Head of caudate nucleus (tissue), 42 donors: ENCODE data around the gene MRPL2.
A peak's percentile ranks its signal among the peaks of the same experiment; 100 is the strongest.
"Not testable (repeated sequence)": the region's sequence is repeated elsewhere in the genome, so short reads cannot be mapped to it uniquely, and the experiment has no call there.

ENCODE experiments used
- DNase-seq, 42 donors: peaks; one replicate each; pipeline versions ENCODE4 v3.0.0 to v3.0.0-alpha.2; 2020 to 2021; ENCODE audit warnings: mixed read lengths in 7 of 42
- intact Hi-C: fragments of 100-400 bp; cut with DNase I; formaldehyde crosslinking; loops from one replicate; pipeline ENCODE4 v1.15.0; 2022

The MRPL2 gene

DNA sequence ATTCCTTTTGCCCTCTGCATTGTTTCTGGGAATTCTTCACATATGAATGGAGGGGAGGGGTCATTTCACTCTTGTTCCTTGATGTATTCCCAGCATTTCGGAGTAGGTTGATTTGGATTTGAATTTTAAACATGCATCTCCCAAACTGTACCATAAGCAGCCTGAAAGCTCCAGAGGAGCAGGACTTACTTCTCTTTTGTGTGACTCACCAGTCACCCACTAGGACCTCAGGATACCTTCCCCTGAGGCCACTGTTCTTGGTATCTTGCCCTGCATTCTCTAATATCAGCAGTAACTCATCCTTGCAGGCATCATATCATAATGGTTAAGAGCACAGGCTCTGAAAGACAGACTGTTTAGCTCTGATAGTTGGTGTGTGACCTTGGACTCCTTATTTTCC lies 703 bp downstream of the MRPL2 start:
- intact Hi-C loops = loop anchor here (2.0 to 5.0 kb wide), 2 partner anchors 46 to 124 kb away; partner anchors contain the start of genes CUL9 and MEA1

DNA sequence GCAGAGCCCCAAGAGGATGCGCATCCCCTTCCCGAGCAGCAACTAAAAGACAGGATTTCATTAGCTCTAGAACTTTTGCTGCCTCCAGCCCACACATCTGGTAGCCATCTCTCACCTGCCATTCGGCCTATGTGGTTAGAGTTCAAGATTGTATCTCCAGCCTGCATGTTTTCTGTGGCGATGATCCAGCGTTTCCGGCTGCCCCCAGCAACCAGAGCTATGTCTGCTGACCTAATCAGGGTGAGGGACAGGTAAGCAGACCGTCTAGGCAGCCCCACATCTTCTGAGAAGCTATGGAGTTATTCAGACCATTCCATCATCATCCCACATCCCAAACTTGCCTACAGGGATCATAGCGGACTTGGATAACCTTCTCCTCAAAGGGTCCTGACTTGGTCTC lies 3.3 kb downstream of the MRPL2 start:
- DNase-seq = no peak
- intact Hi-C loops = loop anchor here (5.0 kb wide), 1 partner anchor 126 kb away; the partner anchor contains the start of gene CUL9

More for the DNA sequence above, 703 bp downstream of the MRPL2 start:
- no peak for DNase-seq

DNA sequence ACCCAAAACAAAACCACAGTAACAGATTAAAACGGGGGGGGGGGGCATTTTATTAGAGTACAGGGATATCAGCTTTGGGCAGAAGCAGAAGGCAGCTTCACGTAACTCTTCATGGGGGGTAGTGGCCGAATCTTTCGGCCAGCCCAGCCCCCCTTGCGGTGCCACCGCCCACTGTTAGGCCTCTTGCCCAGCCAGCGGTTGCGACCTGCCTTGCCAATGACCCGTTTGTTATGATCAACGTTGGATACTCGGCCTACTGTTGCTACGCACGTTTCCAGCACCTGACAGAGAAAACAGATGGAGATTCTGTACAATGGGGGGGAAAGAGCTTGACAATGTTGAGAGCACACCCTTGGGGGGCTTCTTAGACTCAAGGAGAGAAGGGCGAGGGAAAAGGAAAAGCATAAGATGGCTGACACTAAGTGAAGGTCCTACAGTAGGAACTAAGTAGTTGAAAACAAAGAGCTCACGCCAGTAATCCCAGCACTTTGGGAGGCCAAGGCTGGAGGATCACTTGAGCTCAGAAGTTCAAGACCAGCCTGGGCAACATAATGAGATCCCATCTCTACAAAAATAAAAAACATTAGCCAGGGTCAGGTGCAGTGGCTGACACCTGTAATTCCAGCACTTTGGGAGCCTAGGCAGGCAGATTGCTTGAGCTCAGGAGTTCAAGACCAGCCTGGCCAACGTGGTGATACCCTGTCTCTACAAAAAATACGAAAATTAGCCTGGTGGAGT lies 4.9 kb downstream of the MRPL2 start:
- intact Hi-C loops = no loop called here
- DNase-seq = no peak

DNA sequence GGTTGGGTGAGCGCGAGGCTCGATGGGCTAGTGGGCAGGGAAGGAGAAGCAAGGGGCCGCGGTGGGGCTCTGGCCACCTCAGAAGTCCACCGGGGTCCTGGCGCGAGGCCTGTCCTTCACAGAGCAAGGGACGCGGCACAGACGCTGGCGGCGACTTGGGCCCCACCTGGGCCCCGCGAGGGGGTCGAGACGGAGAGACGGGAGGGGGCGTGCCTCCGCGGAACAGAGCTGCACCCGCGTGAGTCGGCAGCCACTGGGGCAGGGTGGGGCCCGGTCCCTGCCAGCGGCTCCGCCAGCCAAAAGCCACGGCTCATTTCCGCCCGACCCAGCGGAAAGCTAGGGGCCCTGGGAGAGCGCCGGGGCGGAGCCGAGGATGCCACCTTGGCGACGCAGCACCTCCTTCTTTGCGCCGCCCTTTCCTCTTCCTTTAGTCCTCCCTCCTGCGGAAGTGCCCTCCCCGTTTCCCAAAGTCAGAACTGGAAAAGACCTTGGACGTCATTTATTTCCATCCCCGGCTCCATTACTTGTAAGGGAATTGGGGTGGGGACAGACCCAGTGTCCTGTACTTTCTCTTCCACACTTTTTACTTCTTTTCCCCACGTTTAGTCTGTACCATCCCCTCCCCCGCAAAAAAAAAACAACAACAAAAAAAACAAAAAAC lies 5.6 kb downstream of the MRPL2 start, which contains the start of gene CUL7:
Gene CUL7 (minus strand): TSS at position 307 of the 661 bp plus-strand sequence. CDS start 1,063 bp downstream, outside the sequence.
- peak; percentile 64 to 95 (median 86) for DNase-seq
- intact Hi-C loops = no loop called here

DNA sequence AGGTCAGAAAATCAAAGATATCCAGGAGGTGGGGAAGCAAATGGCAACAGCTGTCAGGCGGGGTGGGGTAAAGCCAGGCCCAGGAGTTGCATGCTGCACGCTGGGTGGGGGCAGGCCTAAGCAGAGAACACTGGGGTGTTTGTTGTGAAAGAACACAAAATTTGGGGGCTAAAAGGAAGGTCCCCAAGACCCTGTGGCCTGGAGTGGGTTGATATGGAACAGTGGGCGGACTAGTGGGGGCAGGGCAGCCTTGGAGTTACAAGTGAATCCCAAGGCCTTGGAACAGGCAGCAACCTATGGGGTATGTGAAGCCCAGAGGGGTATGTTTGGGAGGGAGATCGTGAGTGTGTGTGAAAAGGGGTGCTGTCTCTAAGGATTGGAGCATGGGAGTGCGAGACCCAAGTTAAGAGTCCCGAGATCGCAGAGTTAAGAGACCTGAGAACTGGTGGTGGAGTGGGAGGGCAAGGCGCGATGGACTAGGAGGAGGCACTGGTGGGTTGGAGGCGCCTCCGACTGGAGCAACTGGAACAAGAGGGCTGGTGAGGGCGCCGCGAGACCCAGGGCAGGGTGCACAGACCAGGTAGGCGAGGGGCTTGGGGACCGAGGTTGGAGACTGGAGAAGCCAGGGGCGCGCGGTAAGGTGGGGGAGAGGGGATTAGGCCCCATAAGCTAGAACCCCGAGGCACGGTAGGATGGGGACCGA lies 6.2 kb downstream of the MRPL2 start:
- peak in 25 of 42 donors; percentile 8 to 55 (median 30) for DNase-seq
- intact Hi-C loops = no loop called here

DNA sequence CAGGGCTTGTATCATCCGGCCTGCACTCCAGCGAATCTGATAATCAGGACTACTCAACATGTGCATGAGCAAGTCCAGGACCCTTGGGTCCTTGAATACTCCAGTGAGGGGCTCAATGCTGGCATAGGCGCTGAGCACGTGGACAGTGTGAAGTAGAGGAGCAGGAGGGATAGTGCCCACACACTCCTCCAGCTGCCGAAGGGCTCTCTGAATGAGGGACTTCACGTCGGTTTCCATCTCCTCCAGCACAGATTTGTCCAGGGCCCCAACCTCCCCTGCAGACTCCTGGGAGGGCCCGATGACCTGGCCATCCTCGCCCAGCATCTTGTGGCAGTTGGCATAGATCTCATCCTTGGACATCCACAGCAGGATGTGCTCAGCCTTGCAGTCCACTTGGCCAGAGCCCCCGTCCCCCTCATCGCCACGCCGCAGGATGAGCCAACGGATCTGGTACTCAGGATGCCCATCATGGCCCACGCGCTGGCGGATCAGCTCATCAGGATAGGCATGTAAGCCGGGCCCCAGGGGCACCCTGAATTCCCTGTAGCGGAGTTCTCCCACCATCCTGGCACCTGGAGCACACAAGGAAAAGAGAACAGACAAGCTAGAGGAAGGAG lies 6.9 kb downstream of the MRPL2 start:
- no peak for DNase-seq
- intact Hi-C loops = no loop called here

DNA sequence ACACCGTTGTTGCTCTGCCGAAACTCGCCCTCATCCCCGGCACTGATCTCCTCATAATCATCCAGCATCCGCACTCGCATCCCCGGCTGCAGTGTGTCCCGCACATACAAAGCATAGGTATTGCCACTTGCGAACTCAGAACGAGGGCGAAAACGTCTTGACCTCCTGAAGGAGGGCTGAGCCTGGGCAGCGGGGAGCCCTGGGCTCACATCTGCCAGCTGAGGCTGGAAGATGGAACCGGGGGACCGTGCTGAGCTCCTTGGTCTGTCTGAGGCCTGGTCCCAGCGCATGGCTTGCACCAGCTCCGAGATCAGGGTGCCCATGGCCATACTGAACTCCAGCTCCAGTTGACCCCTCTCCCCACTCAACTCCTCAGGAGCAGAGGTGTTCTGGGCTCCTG lies 8.3 kb downstream of the MRPL2 start:
- DNase-seq = no peak
- intact Hi-C loops = no loop called here

DNA sequence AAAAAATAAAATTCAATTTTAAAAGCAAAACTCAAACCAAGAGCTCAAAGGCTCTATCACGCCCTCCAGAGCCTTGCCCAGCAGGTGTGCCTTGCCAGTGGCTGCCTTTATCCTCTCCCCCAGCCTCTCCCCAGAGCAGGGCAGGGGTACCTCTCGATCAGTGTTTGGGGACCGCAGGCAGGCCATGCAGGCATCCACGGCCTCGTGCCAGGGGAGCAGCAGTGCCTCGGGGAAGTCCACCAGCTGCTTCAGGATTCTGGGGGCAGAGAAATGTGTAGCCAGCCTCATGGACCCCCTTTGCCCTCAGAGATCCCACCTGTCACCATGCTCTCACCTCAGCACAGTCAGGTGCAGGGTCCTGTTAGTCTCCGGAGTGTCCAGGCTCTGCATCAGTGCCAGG lies 11.2 kb downstream of the MRPL2 start:
- no peak for DNase-seq
- intact Hi-C loops = no loop called here

DNA sequence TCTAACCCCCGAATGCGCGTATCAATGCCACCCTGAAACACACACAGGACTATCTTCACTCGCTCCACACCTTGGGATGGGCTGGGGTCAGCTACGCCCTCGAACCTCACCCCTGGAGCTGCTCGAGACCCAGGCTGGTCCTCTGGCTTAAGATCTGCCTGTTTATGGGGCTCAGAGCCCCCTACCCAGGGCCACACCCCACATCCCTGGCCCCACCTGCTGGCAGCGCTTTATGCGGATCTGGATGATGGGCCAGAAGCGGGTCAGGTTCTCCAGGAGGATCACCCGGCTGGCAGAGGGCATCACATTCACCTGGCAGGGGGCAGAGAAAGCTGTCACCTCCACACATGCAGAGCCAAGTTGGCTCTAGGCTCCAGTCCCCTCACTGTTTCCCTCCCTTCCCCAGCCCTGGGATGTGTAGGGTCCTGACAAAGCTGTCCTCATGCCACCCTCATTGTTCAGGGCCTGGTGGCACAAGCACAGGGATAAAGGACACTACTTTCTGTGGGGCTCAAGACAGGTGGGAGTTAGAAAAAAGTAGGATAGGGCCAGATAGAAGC lies 13.8 kb downstream of the MRPL2 start:
- intact Hi-C loops = no loop called here
- DNase-seq = no peak

DNA sequence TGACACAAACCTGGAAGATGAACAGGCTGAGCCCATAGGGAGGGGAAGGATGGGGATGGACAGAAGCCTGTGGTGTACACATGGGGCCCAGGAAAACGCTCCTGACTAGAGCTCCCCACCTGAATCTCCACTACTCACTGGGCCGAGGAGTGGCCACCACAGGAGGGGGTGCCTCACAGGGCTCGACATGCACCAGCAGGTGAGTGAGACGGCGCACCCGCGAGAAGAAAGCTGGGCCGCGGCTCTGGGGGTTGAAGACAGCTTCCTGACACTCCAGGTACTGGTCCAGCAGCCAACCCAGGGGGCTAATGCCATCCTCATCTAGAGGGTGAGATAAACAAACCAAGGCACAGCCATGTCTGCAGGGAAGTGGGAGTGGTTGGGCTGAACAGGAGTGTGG lies 15.9 kb downstream of the MRPL2 start:
- no peak for DNase-seq
- intact Hi-C loops = no loop called here

DNA sequence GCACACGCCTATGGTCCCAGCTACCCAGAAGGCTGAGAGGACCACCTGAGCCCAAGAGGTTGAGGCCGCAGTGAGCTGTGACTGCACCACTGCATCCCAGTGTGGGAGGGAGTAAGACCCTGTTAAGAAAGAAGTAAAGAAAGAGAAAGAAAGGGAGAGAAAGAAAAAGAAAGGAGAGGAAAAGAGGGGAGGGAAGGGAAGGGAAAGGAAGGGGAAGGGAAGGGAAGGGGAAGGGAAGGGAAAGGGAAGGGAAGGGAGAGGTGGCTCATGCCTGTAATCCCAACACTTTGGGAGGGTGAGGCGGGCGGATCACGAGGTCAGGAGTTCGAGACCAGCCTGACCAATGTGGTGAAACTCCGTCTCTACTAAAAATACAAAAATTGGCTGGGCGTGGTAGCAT lies 17.8 kb downstream of the MRPL2 start:
- DNase-seq, intact Hi-C loops: not testable (repeated sequence)

DNA sequence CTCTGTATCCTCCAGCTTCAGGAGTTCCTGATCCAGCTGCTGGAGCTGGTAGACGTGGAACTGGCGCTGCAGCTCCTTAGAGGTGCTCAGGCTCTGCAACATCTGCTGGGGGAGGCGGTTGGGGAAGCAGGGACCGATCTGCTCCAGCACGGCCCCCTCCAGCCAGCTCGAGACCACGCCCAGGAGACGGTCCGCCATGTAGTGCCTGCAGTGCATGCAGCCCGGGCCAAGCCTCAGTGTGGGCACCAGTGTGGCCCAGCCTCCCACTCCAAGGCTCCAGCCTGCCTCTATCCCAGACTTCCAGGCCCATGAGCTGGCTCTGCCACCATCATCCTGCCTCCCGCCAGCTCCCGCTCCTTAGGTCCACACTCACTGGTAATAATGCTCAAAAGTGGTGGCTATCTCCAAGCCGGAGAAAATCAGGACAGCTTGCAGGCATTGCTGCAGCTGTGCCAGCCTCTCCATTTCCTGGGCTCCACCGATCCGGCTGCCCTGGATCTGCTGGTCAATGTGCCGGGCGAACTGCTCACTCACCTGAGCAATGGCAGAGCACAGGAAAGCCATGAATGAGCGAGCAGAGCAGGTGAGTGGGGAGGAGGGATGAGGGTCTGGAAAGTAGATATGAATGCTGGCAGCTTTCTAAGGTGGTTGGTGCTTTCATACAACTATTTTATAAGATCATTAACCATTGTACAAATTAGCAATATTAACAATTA lies 18.5 kb downstream of the MRPL2 start:
- DNase-seq = no peak
- intact Hi-C loops = no loop called here

DNA sequence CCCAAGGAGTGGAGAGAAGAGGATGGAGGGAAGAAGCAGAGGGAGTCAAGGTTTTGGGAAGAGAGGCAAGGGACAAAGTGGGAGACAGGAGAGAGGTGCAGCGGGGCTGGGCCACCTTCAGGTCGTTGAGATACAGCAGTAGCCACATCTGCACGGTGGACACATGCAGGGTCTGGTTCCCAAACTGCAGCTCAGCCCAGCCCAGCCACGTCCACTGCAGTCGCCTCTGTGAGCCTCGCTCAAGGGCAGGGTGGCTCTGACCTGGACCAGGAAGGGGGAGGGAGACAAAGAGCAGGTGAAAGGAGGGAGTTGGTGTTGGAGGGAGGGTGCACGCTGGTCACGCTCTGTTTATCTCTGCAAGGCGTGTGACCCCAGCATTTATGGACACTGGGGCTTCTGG lies 20.5 kb downstream of the MRPL2 start:
- intact Hi-C loops = no loop called here

DNA sequence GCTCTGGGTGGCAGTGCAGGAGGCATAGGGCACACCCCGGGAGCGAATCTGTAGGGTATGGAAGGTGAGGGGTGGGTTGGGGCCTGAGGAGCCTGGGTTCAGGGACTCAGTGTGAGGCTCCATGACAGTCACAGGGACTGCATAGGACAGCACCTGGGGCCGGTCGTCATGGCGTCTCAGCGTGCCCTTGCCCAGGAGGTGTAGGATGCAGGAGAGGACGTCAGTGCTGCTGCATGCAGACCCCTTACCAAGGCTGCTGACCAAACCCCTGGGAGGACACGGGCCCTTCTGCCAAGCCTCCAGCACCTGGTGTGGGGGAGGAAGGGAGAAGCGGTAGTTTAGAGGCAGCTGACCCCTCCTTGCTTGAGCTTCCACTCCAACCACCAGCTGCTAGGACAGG lies 21.5 kb downstream of the MRPL2 start:
- intact Hi-C loops = no loop called here
- DNase-seq = no peak

More for the DNA sequence above, 20.5 kb downstream of the MRPL2 start:
- DNase-seq = no peak

DNA sequence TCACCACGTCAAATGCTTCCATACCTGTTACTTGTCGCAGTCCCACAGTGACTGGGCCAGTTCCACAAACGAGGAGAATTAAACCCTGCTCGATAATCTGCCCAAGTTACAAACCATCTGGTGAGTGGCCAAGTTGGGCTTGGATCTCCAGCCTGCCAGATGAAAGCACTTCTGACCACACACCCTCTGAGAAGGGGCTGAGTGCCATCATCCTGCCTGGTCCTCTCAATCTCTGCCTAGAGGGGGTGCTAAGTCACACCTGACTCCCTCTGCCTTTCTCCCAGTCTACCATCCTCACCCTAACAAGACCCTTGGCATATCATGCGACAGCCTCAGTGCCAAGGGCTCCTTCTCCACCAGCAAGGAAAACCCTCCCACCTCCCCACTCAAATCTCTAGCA lies 22.0 kb downstream of the MRPL2 start:
- DNase-seq = no peak
- intact Hi-C loops = no loop called here

DNA sequence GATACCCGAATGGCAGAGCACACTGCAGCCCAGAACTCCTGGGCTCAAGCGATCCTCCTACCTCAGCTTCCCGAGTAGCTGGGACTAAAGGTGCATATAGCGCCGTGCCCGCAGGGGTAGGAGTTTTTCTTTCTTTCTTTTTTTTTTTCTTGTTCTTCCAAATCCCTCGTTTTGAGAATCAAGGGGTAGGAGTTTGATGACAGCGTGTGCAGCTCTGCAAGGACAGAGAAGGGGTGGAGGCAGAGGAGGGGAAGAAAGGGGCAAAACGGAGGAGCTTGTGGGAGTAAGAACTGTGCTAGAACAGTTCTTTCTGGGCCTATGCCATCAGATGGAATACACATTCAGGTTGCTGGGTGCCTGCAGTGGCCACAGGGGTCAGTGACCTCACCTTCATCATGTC lies 22.5 kb downstream of the MRPL2 start:
- intact Hi-C loops = no loop called here
- DNase-seq = peak in 22 of 42 donors; percentile 14 to 76 (median 48)

DNA sequence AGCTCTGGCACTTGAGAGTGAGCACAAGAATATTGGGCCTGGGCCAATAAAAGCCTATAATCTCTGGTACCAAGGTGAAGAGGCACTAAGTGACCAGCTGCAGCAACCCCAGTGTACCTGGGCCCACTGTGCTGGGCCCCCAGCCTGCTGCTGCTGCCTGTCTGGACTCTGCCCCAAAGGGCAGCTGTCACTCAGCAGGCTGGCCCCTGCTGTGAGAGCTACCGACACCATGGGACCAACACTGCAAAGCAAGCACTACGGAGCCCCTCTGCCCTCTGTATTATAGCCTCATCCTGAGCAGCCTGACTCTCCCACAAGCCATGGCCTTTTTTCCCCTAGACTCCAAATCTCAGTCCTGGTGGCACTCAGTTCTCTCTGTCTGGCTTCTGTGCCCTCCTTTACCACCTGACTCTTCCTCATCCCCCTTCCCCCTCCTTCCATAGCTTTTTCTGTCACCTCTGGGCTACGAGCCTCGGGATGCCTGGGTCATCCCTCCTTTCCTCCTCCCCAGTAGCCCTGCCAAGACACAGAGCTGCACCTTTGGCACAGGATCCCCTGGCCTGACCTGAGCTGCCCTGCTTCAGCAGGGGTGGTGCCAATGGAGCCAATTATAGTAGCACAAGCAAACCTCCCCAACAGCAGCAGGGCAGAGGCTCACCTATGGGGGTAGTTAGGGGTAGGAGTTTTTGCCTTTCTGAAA lies 23.6 kb downstream of the MRPL2 start:
- intact Hi-C loops = no loop called here
- no peak for DNase-seq

DNA sequence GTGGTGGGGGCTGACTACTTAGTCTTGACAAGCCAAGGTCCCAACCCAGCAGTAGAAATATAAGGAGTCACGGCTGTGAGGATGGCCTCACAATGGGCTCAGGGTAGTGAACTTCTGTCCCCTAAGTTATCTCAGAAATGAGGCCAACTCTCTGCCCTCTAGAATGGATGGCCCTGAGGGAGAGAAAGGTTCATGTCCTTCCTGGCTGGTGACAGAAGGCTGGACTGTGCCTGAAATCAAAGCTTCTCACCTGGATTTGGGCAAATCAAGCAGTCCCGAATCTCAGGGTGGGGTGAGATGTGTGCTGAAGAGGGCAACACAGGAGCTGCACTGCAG lies 25.1 kb downstream of the MRPL2 start:
- no peak for DNase-seq
- intact Hi-C loops = no loop called here
